HK-2 (cell line): ENCODE measurements around the gene ZNF438.

ENCODE experiments used
- DNase-seq: peaks from one replicate; pipeline ENCODE4 v3.0.0-alpha.2; 2018; ENCODE audit not compliant: unreplicated experiment

ZNF438 gene

GRCh38 chr10:30848396-30849032 lies 183.2 kb downstream of the ZNF438 start:
- no peak for DNase-seq

GRCh38 chr10:30847642-30848041 lies 184.0 kb downstream of the ZNF438 start:
- no peak for DNase-seq

GRCh38 chr10:30847199-30847598 lies 184.5 kb downstream of the ZNF438 start:
- no peak for DNase-seq

- DNase-seq = no peak
Measured at GRCh38 chr10:30846710-30847109, 185.0 kb downstream of the ZNF438 start.

GRCh38 chr10:30842894-30843293 lies 188.8 kb downstream of the ZNF438 start:
- DNase-seq = no peak

GRCh38 chr10:30842185-30842584 lies 189.5 kb downstream of the ZNF438 start:
- DNase-seq = no peak

GRCh38 chr10:30840395-30841050 lies 191.1 kb downstream of the ZNF438 start:
- no peak for DNase-seq

GRCh38 chr10:30839652-30840051 lies 192.0 kb downstream of the ZNF438 start:
- no peak for DNase-seq

- DNase-seq = no peak
Measured at GRCh38 chr10:30836406-30836805, 195.3 kb downstream of the ZNF438 start.

- DNase-seq = no peak
Measured at GRCh38 chr10:30835146-30835545, 196.5 kb downstream of the ZNF438 start.

GRCh38 chr10:30834651-30835050 lies 197.0 kb downstream of the ZNF438 start:
- DNase-seq = no peak

GRCh38 chr10:30834153-30834552 lies 197.5 kb downstream of the ZNF438 start:
- DNase-seq = no peak

- DNase-seq = no peak
Measured at GRCh38 chr10:30833628-30833970, 198.1 kb downstream of the ZNF438 start.

- DNase-seq = no peak
Measured at GRCh38 chr10:30832749-30833627, 198.7 kb downstream of the ZNF438 start.

- DNase-seq = no peak
Measured at GRCh38 chr10:30832001-30832748, 199.5 kb downstream of the ZNF438 start.

- DNase-seq = no peak
Measured at GRCh38 chr10:30831426-30831825, 200.2 kb downstream of the ZNF438 start.

- DNase-seq = no peak
Measured at GRCh38 chr10:30830315-30831230, 201.1 kb downstream of the ZNF438 start.

- DNase-seq = no peak
Measured at GRCh38 chr10:30829901-30830300, 201.8 kb downstream of the ZNF438 start.

- no peak for DNase-seq
Measured at GRCh38 chr10:30828680-30829079, 203.0 kb downstream of the ZNF438 start.

GRCh38 chr10:30828164-30828563 lies 203.5 kb downstream of the ZNF438 start:
- no peak for DNase-seq

- DNase-seq = no peak
Measured at GRCh38 chr10:30827531-30828120, 204.0 kb downstream of the ZNF438 start.
